DOHH2 (cell line): ENCODE measurements around the gene CDS2.

Source experiments
- EZH2phosphoT487 ChIP-seq: fragments of 200-600 bp; sonication (generic); IDR thresholded peaks from 2 replicates; pipeline ENCODE4 v1.6.1; 2017; ENCODE audit warnings: borderline replicate concordance, mild to moderate bottlenecking, antibody characterized with exemption, low read length, moderate library complexity, mixed read lengths
- TF ChIP-seq, protein P1 (sequence below): fragments of 200-600 bp; sonication (generic); IDR thresholded peaks from one replicate; pipeline ENCODE4 v1.5.1; 2014; ENCODE audit warnings: antibody characterized with exemption, mild to moderate bottlenecking, low read depth, low read length; ENCODE audit not compliant: poor library complexity, severe bottlenecking

DNA sequence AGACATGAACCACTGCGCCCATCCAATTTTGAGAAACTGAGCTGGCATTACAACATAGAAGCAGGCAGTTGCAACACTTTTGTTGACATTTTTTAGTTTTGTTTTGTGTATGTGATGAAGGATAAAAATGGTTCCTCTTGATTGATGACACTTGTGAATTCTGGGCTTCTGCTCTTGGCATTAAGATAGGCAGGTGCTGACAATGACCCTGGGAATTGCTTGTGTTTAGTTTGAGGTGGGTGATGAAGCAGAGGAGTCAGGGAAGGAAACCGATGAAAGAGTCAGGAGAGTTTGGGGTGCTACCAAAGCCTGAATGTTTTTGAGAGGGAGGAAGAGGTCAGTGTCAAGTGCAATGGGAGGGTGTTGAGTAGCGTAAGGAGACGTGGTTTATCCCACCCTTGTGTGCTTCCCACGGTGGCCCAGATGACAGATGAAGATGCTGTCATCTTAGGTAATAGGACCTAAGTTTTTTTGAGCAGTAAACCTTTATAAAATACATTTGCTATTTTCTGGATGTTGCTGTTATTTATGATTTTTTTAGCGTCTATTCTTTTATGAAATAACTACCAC, 19.4 kb downstream of the CDS2 start:
- TF ChIP-seq, protein P1, sequence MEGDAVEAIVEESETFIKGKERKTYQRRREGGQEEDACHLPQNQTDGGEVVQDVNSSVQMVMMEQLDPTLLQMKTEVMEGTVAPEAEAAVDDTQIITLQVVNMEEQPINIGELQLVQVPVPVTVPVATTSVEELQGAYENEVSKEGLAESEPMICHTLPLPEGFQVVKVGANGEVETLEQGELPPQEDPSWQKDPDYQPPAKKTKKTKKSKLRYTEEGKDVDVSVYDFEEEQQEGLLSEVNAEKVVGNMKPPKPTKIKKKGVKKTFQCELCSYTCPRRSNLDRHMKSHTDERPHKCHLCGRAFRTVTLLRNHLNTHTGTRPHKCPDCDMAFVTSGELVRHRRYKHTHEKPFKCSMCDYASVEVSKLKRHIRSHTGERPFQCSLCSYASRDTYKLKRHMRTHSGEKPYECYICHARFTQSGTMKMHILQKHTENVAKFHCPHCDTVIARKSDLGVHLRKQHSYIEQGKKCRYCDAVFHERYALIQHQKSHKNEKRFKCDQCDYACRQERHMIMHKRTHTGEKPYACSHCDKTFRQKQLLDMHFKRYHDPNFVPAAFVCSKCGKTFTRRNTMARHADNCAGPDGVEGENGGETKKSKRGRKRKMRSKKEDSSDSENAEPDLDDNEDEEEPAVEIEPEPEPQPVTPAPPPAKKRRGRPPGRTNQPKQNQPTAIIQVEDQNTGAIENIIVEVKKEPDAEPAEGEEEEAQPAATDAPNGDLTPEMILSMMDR = no peak
- TF ChIP-seq EZH2phosphoT487 = no peak
